HEK293T (cell line): ENCODE data around the gene DCDC2C.

Experiments used
- CTCF ChIA-PET: fragments of 350-600 bp; formaldehyde crosslinking; extraction: SDS; loops from one replicate; lab custom pipeline; 2021; ENCODE audit warnings: antibody characterized with exemption, inconsistent platforms; lab: Yijun Ruan, JAX
- POLR2A ChIA-PET: fragments of 350-600 bp; formaldehyde crosslinking; extraction: SDS; loops from one replicate; lab custom pipeline; 2020; ENCODE audit warnings: antibody characterized with exemption, inconsistent platforms; lab: Yijun Ruan, JAX
- DNase-seq: peaks from one replicate; pipeline ENCODE4 v3.0.0; 2012; ENCODE audit warnings: mixed read lengths; ENCODE audit errors: extremely low spot score
- ARNT ChIP-seq: fragments of 450-650 bp; IDR thresholded peaks from 2 replicates; pipeline ENCODE4 v1.6.1; 2017; ENCODE audit warnings: mild to moderate bottlenecking
- BHLHE40 ChIP-seq: fragments of 450-650 bp; IDR thresholded peaks from 2 replicates; pipeline ENCODE4 v1.6.1; 2016; ENCODE audit warnings: mild to moderate bottlenecking, moderate library complexity, borderline replicate concordance
- CTBP1 ChIP-seq: fragments of 450-650 bp; IDR thresholded peaks from 2 replicates; pipeline ENCODE4 v1.6.1; 2016; ENCODE audit warnings: borderline replicate concordance
- ELF4 ChIP-seq: fragments of 450-650 bp; IDR thresholded peaks from 2 replicates; pipeline ENCODE4 v1.6.1; 2017; ENCODE audit warnings: antibody characterized with exemption
- FOXA1 ChIP-seq: fragments of 450-650 bp; IDR thresholded peaks from 2 replicates; pipeline ENCODE4 v1.6.1; 2016; ENCODE audit warnings: mild to moderate bottlenecking
- FOXK2 ChIP-seq: fragments of 450-650 bp; IDR thresholded peaks from 2 replicates; pipeline ENCODE4 v1.6.1; 2016; ENCODE audit warnings: mild to moderate bottlenecking
- FOXM1 ChIP-seq: fragments of 450-650 bp; IDR thresholded peaks from 2 replicates; pipeline ENCODE4 v1.6.1; 2017; ENCODE audit warnings: mild to moderate bottlenecking, borderline replicate concordance
- HDGF ChIP-seq: fragments of 450-650 bp; IDR thresholded peaks from 2 replicates; pipeline ENCODE4 v1.6.1; 2017; ENCODE audit warnings: antibody characterized with exemption, borderline replicate concordance
- L3MBTL2 ChIP-seq: fragments of 450-650 bp; conservative IDR thresholded peaks from 2 replicates; pipeline ENCODE4 v1.6.1; 2016; ENCODE audit warnings: mild to moderate bottlenecking
- LEF1 ChIP-seq: fragments of 450-650 bp; IDR thresholded peaks from 2 replicates; pipeline ENCODE4 v1.6.1; 2017; ENCODE audit warnings: mild to moderate bottlenecking, borderline replicate concordance
- NFRKB ChIP-seq: fragments of 450-650 bp; IDR thresholded peaks from 2 replicates; pipeline ENCODE4 v1.6.1; 2016; ENCODE audit warnings: mild to moderate bottlenecking, moderate library complexity
- SP1 ChIP-seq: fragments of 450-650 bp; IDR thresholded peaks from 2 replicates; pipeline ENCODE4 v1.6.1; 2017
- SUZ12 ChIP-seq: fragments of 450-650 bp; IDR thresholded peaks from 2 replicates; pipeline ENCODE4 v1.6.1; 2016; ENCODE audit warnings: mild to moderate bottlenecking
- TARDBP ChIP-seq: fragments of 450-650 bp; IDR thresholded peaks from 2 replicates; pipeline ENCODE4 v1.6.1; 2016
- ZNF384 ChIP-seq: fragments of 450-650 bp; IDR thresholded peaks from 2 replicates; pipeline ENCODE4 v1.6.1; 2016
- TF ChIP-seq, protein P1 (sequence below): fragments of 450-650 bp; IDR thresholded peaks from 2 replicates; pipeline ENCODE4 v1.6.1; 2016

DCDC2C gene

DNA sequence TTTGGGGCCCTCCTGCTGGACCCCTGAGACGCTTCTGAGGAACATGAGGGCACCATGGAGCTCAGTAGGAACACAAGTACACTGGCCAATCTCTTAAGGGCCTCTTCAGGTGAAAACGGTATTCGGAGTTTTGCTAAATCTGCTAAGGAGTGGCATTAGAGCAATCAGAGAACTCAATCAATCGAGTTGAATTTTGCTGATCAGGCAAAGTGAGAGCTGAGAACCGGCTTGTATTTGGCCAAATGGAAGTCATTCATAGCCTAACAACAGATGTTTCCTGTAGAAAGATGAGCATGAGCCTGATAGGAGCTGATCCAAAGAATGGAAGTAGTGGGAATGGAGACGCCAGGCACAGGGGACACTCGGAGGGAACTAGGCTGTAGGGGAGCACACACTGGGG is 133.7 kb downstream of the DCDC2C start:
- POLR2A ChIA-PET = no interaction called here
- DNase-seq = no peak
- TF ChIP-seq NFRKB (no peak), FOXA1 (no peak), CTBP1 (no peak), HDGF (no peak), ELF4 (no peak), BHLHE40 (no peak), FOXM1 (no peak), L3MBTL2 (no peak), SP1 (no peak), FOXK2 (no peak), ZNF384 (no peak), LEF1 (no peak), SUZ12 (no peak), TARDBP (no peak), ARNT (no peak)
- TF ChIP-seq, protein P1, sequence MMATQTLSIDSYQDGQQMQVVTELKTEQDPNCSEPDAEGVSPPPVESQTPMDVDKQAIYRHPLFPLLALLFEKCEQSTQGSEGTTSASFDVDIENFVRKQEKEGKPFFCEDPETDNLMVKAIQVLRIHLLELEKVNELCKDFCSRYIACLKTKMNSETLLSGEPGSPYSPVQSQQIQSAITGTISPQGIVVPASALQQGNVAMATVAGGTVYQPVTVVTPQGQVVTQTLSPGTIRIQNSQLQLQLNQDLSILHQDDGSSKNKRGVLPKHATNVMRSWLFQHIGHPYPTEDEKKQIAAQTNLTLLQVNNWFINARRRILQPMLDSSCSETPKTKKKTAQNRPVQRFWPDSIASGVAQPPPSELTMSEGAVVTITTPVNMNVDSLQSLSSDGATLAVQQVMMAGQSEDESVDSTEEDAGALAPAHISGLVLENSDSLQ = no peak
- CTCF ChIA-PET = no interaction called here

DNA sequence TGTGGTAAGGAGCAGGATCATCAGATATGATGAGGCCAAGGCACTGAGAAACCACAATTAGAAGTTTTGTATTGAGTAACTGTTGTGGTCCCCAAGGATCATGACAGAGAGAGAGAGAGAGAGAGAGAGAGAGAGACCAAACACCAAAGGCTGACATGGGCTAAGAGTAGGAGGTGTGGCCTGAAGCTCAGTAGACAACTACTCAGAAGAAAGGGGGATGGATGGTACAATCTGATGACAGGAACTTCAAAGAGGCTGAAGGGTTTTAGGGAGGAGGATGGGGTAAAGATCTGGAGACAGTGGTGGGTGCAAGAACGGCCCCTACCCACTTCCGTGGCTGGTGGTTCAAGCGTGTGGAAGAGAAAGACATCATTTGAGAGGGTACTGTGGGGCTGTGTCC is 135.0 kb downstream of the DCDC2C start:
- no peak for TF ChIP-seq FOXM1
- no peak for TF ChIP-seq HDGF
- TF ChIP-seq FOXK2 = no peak
- TF ChIP-seq NFRKB = no peak
- no peak for TF ChIP-seq TARDBP
- TF ChIP-seq ARNT = no peak
- TF ChIP-seq SUZ12 = no peak
- TF ChIP-seq, protein P1 = no peak
- TF ChIP-seq ELF4 = no peak
- TF ChIP-seq CTBP1 = no peak
- TF ChIP-seq FOXA1 = no peak
- TF ChIP-seq L3MBTL2 = no peak
- TF ChIP-seq BHLHE40 = no peak
- no peak for TF ChIP-seq LEF1
- no peak for DNase-seq
- ChIA-PET POLR2A (no interaction called here), CTCF (no interaction called here)

DNA sequence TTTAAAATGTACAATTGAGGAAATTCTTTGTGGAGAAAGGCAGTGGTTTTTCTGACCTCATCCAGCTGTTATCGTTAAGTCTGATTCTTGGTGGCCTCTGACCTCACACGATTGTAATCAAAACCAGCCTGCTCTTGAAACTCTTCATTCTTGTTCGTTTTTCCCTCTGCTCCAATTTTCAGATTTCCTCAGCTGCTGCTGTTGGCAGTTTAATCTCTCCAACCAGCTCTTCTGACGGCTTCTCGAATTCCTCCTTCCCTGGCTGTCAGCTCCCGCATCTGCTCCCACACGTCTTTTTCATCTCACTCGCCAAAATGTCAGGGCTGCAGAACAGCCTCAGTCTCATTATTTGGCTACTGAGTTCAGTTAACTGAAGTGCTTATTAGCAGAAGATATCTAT is 136.1 kb downstream of the DCDC2C start:
- no peak for DNase-seq
- CTCF ChIA-PET = no interaction called here
- no peak for TF ChIP-seq L3MBTL2
- TF ChIP-seq FOXA1 = no peak
- TF ChIP-seq BHLHE40 = no peak
- no peak for TF ChIP-seq ELF4
- TF ChIP-seq CTBP1 = no peak
- TF ChIP-seq ZNF384 = no peak
- TF ChIP-seq FOXM1 = no peak
- TF ChIP-seq ARNT = no peak
- TF ChIP-seq TARDBP = no peak
- no peak for TF ChIP-seq SP1
- no peak for TF ChIP-seq NFRKB
- TF ChIP-seq HDGF = no peak
- TF ChIP-seq SUZ12 = no peak
- TF ChIP-seq, protein P1 = no peak
- TF ChIP-seq LEF1 = no peak
- POLR2A ChIA-PET = no interaction called here

DNA sequence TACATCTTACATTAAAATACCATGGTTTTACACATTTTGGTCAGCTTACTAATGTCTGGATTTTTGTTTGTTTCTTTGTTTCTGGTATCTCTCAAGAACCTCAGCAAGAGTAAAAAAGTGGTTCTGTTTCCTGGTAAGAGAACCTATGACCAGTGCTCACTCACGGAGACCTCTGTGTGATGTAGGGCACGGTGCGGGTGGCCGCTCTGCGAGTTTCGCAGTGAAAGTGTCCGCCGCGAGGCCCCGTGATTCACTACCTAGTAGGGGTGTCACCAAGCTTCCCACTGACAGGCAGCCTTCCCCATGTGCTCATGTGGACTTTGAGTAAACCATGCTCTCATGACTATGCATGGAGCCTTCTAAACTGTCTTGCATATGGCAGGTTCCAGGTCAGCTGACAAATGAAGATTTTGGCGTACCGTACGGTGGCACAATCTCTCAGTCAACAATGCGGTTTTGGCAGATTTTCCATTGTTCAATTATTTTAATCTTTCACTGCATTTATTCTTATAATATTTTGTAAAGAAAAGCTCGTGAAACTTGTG is 137.3 kb downstream of the DCDC2C start:
- ChIA-PET POLR2A (no interaction called here), CTCF (no interaction called here)
- no peak for DNase-seq
- no peak for TF ChIP-seq ELF4
- no peak for TF ChIP-seq FOXA1
- TF ChIP-seq SP1 = no peak
- TF ChIP-seq ZNF384 = no peak
- TF ChIP-seq CTBP1 = no peak
- no peak for TF ChIP-seq BHLHE40
- TF ChIP-seq LEF1 = no peak
- no peak for TF ChIP-seq NFRKB
- TF ChIP-seq FOXK2 = no peak
- no peak for TF ChIP-seq SUZ12
- TF ChIP-seq, protein P1 = no peak
- no peak for TF ChIP-seq L3MBTL2
- no peak for TF ChIP-seq ARNT

DNA sequence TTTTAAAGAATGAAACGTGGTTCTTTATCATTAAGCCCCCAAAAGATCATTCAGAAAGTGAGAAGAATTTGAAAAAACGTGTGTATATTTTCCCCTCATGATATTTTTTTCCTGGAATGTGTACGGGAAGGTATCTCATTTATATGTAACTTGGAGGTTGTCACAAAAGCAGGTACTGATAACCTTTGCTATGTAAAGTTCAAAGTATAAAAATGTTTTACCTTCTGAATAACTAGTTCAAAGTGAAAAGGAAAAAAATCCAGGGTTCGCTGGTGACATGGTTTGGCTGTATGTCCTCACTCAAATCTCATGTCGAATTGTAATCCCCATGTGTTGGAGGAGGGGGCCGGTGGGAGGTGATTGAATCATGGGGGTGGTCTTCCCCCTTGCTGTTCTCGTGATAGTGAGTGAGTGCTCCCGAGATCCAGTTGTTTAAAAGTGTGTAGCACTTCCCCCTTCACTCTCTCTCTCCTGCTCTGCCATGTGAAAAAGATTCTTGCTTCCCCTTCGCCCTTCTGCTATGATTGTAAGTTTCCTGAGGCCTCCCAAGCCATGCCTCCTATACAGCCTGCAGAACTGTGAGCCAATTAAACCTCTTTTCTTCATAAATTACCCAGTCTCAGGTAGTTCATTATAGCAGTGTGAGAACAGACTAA is 144.2 kb downstream of the DCDC2C start:
- POLR2A ChIA-PET = no interaction called here
- TF ChIP-seq LEF1 (no peak), ARNT (no peak), BHLHE40 (no peak)
- no peak for DNase-seq
- CTCF ChIA-PET = no interaction called here

DNA sequence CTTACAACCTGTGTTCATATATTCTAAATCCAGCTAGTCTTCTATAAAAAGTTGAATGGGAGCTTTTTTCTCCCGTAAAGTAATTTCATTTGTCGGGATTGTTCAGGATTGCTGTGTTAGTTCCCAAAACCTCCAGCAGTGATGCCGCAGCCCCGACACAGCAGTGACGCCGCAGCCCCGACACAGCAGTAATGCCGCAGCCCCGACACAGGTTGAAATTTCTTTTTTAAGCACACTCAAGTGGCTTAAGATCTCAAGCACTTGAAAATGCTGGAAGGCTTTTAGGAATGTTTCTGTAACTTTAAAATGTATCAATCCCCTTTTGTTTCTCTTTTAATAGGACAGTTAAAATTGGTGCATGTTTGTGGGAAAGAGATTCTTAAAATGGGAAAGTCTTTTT is 145.4 kb downstream of the DCDC2C start:
- no peak for TF ChIP-seq HDGF
- TF ChIP-seq FOXK2 = no peak
- no peak for TF ChIP-seq SP1
- TF ChIP-seq, protein P1 = no peak
- TF ChIP-seq ZNF384 = no peak
- TF ChIP-seq BHLHE40 = no peak
- TF ChIP-seq LEF1 = no peak
- no peak for TF ChIP-seq ARNT
- no peak for TF ChIP-seq CTBP1
- no peak for TF ChIP-seq TARDBP
- no peak for DNase-seq
- CTCF ChIA-PET = no interaction called here
- POLR2A ChIA-PET = no interaction called here
